OCI-M2 (cell line): ENCODE measurements around the gene KPNA5.
"Not testable (repeated sequence)": the region's sequence is repeated elsewhere in the genome, so short reads cannot be mapped to it uniquely, and the experiment has no call there.

Source experiments
- DNase-seq: peaks from one replicate; lab custom pipeline; 2025; ENCODE audit not compliant: unreplicated experiment; lab: John Stamatoyannopoulos, UW

KPNA5 gene

DNA sequence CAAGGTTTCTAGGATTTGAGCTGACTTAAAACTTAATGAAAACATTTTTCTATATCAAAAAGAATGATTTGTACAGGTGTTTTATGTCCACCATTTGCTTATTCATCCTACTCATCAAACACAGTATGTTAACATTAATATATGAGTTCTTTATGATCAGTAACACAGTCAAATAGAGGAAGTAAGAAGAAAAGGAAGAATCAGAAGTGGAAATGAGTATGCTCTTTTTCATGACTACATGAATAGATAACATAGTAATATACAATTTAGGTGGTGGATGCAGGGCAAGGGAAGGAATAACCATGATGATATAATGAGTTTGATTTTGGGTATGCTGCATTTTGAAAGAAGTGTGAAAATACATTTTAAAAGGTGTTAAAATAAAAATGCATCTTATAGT, 16.5 kb downstream of the KPNA5 start:
- DNase-seq: no peak

DNA sequence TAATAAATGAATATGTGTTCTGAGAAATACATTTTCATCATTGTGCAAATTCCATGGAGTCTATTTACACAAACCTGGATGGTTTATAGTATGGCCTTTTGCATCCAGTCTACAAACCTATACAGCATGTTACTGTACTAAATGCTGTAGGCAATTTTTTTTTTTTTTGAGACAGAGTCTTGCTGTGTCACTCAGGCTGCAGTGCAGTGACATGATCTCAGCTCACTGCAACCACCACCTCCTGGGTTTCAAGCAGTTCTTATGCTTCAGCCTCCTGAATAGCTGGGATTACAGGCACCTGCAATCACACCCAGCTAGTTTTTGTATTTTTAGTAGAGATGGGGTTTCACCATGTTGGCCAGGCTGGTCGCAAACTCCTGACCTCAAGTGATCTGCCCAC, 22.9 kb downstream of the KPNA5 start:
- DNase-seq: not testable (repeated sequence)

DNA sequence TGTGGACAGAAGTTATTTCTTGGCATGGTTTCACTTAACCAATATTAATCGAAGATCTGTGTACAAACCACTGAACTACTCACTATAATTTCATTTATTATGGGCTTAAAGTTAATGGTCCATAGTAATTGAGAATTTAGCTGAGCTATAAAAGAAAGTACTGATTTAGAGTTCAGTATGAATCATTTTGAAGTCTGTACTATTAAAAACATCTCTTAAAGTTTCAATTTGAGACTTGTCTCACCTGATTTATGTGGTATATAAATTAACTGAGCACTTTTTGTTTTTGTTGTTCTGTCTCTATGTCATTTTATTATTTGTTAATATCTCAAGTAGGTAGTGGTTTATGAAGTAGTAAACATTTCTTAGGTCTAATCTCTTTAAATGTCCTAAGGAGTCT, 24.9 kb downstream of the KPNA5 start:
- DNase-seq: no peak

DNA sequence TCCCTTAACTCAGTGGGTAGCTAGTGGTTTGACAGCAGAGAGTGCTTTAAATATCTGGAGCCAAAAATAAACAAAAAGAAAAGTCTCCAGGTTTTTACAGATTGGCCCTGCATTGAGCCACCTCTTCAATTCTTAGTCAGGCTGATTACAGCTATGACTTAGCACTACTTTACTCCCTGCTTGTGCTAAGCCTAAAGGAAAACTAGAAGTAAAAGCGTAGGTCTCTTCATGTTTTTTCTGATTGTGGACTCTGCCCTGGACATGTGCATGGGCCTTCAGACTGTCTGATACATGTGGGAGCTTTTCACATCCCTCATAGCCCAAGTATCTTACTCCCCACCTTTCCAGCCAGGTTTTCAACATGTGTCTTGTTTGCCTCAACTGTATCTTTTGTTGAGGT, 33.3 kb downstream of the KPNA5 start:
- no peak for DNase-seq

DNA sequence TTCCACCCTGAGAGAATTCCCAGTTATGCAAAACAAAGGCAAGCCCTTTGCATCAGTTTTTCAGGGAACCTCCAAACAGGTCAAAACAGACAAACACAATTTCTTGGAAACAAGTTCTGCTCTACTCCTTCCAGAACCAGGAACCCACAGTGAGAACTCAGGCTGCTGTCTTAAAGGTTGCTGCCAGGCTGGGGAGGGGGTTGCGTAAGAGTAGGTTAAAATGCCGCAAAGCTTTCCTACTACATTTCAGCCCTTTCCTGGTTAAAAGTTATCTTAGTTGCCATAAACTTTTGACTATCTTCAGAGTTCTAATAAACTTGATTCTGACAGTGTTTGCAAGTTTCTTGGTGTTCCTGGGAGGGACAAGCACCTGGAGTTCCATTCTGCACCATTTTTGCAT, 33.8 kb downstream of the KPNA5 start:
- DNase-seq: no peak

DNA sequence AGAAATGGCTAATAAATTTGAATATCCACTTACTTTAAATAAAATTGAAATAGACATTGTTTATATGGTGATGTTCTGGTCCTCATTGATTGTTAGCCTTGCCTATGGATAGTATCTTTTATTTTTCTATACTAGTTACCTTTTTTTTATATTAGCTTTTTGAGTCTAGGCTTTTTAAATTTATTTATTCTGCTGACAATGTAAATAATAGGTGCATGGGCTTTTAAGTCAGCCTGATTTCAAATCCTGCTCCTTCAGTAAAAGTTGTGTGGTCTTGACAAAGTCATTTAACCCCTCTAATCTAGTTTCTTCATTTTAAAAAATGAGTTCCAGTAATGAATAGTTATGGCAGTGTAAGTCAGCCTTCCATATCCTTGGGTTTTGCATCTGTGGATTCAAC, 45.9 kb downstream of the KPNA5 start:
- DNase-seq: no peak

DNA sequence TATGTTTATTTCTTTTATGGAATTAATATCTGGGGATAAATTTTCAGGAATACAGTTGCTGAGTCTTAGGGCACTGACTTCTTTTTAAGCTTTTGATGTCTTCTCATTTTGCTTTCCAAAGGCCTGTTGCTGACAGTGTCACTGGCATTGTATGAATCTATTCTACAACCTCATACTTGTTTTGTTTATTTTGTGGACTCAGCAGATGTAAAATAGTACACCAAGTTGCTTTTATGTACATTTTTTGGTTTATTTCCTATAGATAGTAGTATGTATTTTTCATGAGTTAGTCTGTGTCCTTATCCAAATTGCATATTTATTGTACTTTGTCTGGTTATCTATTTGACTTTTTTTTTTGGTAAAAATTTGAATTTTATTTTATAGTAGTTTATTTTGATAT, 49.5 kb downstream of the KPNA5 start:
- DNase-seq: no peak

DNA sequence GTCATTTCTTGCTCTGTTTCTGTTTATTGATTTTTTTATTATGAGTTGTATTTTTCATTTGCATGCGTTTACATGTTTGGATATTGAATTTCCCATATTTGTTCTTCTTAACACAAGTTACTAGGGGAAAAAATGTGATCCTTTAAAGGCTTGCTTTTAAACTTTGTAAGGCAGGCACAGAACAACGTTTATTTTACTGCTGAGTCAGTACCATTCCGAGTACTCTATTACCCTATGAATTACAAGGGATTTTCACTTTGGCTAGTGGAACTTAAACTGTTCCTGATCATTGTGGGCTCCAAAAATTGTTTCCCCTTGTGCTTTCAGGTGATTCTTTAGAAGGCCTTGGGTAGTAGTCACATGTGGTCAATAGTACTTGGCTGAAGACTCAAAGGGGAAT, 56.0 kb downstream of the KPNA5 start:
- no peak for DNase-seq

DNA sequence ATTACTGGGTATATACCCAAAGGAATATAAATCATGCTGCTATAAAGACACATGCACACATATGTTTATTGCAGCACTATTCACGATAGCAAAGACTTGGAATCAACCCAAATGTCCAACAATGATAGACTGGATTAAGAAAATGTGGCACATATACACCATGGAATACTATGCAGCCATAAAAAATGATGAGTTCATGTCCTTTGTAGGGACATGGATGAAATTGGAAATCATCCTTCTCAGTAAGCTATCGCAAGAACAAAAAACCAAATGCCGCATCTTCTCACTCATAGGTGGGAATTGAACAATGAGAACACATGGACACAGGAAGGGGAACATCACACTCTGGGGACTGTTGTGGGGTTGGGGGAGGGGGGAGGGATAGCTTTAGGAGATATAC, 59.5 kb downstream of the KPNA5 start:
- not testable (repeated sequence) for DNase-seq

DNA sequence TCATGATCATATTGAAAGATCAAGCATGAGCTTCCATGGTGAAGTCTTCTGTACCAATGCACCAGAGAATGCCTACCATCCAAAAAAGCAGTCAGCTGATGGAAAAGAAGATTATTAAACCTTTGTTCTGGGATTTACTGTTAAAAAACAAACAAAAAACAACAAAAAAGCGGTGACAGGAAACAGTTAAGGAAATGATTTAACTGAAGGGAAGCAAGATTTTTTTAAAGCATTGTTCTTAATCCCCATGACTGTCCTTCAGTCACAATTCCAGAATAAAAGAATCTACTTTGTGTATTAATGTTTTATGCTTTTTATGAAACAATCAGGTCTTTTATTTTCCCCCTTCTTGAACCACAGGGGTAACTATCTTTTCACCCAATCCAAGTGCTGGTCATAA, 60.6 kb downstream of the KPNA5 start:
- no peak for DNase-seq

DNA sequence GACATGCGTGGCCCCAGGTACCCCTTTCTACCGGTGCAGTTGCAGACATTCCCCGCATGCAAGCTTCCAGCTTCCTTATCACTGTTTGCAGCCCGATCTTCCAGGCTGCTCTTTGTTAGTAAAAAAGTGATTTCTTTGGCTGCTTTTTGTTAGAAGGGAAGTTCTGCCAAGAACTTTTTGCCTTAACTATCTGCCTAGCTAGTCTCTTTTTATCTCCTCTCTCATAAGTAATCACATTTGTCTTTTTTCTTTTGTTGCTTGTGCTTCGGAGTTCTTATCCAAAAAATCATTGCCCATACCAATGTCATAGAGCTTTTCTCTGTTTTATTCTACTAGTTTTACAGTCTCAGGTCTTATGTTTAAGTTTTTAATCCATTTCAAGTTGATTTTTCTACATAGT, 64.2 kb downstream of the KPNA5 start:
- no peak for DNase-seq

DNA sequence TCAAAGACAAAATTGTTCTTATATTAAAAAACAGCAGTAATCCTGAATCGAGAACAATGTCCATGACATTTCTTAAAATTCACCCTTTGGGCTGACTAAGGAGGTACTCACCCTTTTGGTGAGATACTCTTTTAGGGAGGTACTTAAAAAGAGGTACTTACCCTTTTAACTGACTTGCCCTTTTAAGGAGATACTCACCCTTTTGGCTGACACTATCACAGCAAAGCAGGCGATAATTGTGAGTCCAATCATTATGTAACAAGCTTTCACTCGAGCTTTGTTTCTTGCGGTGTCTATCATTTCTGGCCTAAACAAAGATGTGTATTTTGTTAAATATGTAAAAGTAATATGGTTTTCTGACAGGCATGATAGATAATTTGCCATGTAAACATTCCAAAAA, 80.8 kb downstream of the KPNA5 start:
- DNase-seq: no peak

DNA sequence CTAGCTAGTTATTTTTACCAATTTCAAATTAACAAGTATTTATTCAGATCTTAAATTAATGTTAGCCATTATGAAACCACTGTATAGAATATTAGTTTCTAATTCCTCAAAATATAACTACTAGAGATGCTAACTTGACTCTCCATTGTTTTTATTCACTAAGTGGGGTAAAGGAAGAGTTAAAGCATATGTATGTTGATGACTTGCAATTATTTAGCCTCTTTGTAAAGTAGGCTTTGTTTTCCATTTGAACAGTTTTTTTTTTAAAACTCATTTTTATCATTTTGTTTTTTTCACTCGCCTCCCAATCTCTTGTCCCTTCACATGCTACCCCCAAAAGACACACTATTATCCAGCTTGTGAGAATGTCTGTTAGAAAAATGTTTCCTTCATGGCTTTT, 81.2 kb downstream of the KPNA5 start:
- DNase-seq: no peak

DNA sequence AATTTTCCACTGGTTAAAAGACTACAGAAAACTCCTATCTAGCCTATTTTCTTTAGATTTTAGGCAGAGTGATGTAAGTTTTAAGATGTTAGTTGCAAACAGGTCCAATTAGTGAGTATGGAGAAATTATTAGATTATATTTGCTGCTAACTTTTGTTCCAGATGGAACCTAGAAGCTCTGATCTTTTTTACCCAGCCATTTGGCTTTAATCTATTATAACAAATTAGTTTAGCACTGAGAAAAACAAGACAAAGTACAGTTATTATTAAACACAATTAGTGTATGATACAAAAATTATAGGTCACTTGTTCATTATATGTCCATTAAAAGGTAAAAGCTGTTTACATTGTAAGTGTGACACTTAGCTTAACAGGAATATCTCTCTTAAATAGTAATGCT, 82.0 kb downstream of the KPNA5 start:
- DNase-seq: no peak

DNA sequence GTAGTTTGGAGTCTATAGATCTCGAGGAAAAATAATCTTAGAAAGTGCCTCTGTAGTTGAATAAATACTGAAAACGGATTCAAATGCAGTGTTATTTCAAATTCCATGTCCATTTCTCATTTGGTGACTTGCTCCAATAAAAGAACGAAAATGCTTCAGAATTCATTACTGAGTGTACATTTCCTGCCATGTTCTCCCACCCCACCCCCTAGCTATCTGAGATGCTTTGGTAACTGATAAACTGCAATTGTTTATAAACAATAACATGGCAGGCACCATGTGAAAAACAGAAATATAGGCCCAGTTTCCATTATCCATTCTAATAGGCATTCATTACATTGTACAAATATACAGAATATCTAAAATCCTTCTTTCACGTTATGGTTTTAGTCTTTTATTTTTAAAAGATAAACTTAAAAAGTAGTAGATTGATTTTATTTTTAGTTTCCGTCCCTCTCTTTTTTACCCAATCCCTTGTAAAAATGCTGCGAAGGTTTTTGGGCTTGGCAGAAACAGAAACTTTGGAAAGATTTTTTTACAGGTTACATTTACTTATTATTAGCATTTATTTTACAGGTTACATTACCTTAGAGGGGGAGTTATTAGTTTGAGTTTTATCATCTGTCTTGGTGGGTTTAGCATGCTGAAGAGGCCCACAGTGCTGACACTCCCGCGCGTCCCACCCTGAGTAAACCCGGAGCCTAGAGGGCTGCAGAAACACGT, 83.1 kb downstream of the KPNA5 start:
- DNase-seq: no peak

DNA sequence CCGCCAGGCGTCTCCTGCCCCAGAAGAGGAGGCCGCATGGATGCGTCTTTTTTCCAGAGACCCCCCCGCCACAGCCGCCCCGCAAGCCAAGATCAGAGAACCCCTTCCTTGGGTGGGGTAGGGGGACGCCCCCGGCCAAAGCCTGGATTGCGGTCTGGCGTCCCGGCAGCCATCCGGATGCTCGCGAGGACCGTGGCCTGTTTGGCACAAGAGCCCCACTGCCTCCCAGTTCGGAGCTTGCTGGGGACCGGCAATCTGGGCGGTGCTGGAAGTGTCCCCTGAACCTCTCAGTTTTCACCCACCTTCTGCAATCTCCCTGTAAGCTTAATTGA, 83.6 kb downstream of the KPNA5 start:
- DNase-seq: no peak

DNA sequence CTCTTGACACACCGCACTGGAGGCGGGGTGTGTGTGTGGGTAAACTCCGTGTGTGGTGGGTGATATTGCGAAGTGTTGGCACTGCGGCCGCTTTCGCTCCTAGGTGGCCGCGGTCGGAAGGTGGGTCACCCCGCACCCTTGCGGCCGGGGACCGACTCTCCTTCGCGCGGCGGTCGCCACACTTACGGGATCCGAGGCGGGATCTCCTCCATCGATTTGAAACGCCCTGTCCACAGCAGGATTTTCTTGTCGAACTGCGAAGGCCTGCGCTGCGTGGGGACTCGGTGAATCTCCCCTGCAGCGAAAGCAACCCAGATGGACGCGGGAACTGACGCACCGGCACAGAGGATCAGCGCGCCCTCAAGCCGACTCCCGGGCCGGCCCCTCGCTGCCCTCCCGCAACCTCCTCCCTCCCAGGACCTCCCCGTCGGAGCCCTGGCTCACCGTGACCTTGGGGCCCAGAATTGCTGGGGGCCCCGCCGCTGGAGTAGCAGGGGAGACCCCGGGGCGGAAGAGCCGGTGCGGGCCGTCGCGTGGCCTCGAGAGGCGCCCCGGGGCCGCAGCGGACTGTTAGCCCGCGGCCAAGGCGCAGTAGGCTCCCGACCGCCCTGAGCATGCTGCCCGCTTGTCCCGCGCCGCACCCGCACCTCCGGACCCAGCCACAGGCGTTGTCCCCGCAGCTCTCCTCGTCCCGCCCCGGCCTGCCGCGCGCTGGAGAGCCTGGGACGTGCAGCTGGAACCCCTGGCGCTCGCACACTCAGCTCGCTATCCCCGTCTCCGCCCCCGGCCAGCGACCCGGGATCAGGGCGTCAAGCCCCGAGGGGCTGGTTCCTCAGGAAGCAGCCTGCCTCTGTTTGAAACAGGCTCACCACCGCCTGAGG, 84.2 kb downstream of the KPNA5 start, which contains the start of gene FAM162B:
Gene FAM162B, minus strand, starts transcription at position 759 of the 881 bp plus-strand sequence. Its CDS starts 143 bp downstream, at position 616.
- DNase-seq: no peak

DNA sequence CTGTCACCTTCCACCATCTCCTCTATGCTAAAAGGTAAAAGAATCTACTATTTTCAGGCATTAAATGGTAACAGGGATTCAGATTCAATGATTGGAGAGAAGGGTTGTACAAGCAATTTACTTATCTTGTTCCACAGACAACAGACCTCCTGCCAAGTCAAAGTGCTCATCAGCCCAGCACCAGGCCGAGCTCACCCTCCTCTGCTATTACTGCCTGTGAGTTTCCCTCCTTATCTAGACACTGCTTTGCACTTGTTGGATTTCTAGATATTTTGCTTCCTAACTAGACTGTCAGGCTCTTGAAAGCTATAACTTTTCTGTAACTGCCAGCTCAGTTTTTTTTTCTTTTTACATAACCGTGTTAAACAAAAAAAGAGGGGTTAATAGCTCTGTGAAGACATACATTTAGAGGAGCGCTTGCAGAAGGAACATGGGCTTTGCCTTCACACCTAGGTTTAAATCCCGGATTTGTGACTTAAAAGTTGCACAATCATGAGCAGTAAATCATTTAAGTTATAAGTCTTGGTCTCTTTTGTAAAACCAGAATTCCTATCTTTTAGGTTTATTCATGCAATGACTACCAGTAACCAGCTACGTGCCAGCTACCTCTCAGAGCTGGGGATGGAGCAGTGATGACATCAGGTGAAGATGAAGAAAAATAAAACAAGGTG, 85.6 kb downstream of the KPNA5 start:
- DNase-seq: peak; percentile 43

DNA sequence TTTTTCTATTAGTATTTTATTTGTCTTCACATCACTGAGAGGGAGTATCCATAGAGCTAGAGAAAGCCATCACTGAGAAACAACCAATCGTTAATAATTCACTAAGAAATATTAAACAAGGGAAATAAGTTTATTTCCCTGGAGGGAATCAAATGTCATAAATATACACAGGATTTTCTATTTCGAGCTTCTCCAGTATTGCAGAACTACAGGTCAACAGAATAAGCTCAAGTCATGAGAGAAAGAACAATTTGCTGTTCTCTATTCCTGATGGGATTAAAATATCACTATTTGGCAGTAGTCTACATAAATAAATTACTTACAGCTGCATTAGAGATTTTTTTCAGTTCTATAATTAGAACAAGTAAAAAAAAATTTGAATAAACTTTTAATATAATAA, 86.7 kb downstream of the KPNA5 start:
- DNase-seq: no peak

DNA sequence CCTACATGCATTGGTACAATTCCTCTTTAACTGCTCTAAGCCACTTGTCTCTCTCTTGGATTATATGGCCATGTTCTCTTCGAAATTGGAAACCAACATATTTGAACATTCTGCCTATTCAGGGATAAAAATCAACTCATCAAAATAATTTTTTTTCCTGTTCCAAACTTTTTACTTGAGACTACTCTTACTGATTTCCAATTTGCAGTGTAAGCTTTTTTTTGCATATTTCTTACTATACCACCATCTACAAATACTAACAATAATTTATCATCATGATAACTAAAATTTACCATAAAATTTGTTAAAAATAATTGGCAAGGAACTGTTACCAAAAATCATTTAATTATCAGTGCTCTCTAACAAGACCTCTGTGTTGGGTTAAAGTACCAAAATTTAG, 91.4 kb downstream of the KPNA5 start:
- no peak for DNase-seq

DNA sequence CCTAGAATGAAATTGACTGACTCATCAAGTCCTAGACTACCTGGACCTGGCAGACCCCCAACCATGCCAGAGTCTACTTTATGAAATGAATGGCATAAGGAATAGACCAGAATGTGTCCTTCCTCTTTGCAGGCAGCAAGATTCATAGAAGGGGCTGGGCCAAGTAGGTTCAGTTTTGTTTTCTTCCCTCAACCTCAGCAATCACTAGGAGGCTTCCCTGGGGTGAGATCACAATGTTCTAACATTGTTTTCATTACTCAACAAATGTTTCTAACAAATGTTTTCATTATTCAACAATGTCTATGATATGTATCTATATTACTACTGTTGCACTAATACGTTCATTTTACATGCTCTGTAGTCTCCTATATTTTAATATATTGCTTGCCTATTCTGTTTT, 92.9 kb downstream of the KPNA5 start:
- DNase-seq: no peak

DNA sequence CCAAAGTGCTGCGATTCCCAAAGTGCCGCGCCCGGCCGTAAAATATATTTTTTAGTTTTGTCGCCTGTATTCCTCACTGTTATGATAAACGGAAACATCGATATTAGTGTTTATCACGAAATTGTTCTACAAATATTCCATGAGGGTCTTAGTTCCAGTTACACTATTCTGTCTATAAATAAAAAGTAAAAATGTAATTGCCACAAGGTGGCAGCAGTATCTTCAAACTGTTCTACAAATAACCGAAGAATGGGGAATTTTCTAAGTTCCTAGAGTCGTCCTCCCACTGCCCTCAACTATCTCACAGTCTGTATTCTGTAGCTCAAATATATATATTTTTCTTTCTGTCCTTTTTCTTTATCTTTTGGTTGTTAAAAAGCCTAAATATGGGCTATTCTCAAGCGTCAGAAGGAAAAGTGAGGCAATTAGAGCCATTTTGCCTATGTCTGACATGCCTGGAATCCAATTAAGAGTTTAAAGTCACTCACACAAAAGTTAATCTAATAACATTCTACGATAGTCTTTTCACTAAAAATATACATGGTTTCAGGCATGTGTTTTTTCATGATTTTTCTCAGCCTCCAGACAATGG, 98.7 kb downstream of the KPNA5 start:
- peak; percentile 36 for DNase-seq
